ENCODE measurements around the gene CLTA. TPM values are rescaled to one million over a fixed set of nuclear protein-coding genes. Genes with fewer than 3 reads are reported as not detected.

Gene CLTA
- total RNA-seq, 2 donors from 2014 or later, result 221 to 240 TPM

DNA sequence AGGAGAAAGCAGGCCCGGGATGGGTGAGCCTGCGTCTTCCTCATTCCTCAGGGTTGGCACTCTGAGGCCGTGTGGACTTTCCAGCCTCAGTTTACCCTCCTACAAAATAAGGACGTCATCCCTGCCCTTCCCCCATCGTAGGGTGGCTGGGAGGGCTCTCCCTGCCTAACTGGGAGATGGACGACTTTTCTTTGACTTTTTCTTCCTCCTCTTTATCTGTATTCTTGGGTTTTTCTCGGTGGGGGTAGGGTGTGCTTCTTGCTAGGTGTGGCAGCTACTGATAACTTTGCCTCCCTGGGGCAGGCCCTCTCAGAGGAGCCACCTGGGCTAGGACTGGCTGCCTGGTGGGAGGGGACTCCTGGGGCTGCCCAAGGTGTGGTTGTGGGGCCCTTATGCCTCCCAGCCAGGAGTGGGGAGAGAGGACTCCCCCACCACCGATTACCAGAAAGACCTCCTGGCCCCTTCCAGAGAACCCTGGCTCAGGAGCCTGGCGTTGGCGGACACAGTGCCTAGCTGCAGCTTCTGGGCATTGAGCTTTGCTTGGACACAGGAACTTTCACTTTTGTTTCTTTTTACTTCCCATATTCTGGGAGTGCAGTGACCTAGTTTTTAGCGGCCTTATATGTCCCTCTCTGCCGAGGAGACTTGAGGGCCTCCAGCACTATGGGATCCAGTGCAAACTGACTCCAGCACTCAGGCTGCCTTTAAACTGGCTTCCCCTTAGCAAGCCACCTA lies 48.0 kb upstream of the CLTA start:
- no peak overlapping the region for H3K27ac Mint-ChIP-seq
- H3K9me3 Mint-ChIP-seq, result peaks cover 12% of the 10 kb centered on the region
- H3K36me3 Mint-ChIP-seq (ENCODE audit: low read depth), result peaks cover 37% of the 10 kb centered on the region
- WGBS, 2 experiments (ENCODE audit: insufficient coverage in 1 of 2, insufficient read length in 1 of 2), result 90 to 92% methylated on average over 9 to 12 of the region's 12 CpGs
- Histone ChIP-seq H3K4me3 (ENCODE audit: low read length) (no peak overlapping the region), H3K9me3 (ENCODE audit: control insufficient read depth, low read length) (peaks cover 18% of the 10 kb centered on the region), H3K36me3 (ENCODE audit: control insufficient read depth, insufficient read depth, low read length) (peaks cover 38% of the 10 kb centered on the region), H3K9ac (ENCODE audit: extremely low read depth, low read length, poor library complexity, severe bottlenecking) (no peak overlapping the region), H3K27me3 (ENCODE audit: control insufficient read depth, insufficient read depth, low read length, poor library complexity, severe bottlenecking) (peaks cover 7% of the 10 kb centered on the region), H3K27ac (ENCODE audit: low read depth, low read length) (no peak overlapping the region), H3K4me1 (ENCODE audit: control insufficient read depth, insufficient read depth, low read length) (no peaks in the 10 kb centered on the region)
- H3K4me3 Mint-ChIP-seq, result no peak overlapping the region
- no peak for DNase-seq
- peaks cover 26% of the 10 kb centered on the region for H3K27me3 Mint-ChIP-seq (ENCODE audit: insufficient read depth)
- peaks cover 13% of the 10 kb centered on the region for H3K4me1 Mint-ChIP-seq
- TF ChIP-seq, protein P1, sequence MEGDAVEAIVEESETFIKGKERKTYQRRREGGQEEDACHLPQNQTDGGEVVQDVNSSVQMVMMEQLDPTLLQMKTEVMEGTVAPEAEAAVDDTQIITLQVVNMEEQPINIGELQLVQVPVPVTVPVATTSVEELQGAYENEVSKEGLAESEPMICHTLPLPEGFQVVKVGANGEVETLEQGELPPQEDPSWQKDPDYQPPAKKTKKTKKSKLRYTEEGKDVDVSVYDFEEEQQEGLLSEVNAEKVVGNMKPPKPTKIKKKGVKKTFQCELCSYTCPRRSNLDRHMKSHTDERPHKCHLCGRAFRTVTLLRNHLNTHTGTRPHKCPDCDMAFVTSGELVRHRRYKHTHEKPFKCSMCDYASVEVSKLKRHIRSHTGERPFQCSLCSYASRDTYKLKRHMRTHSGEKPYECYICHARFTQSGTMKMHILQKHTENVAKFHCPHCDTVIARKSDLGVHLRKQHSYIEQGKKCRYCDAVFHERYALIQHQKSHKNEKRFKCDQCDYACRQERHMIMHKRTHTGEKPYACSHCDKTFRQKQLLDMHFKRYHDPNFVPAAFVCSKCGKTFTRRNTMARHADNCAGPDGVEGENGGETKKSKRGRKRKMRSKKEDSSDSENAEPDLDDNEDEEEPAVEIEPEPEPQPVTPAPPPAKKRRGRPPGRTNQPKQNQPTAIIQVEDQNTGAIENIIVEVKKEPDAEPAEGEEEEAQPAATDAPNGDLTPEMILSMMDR (conservative IDR thresholded peaks at IDR 0.05), result no peak

GRCh38 chr9:36143245-36143641 lies 47.5 kb upstream of the CLTA start:
- Mint-ChIP-seq H3K36me3 (ENCODE audit: low read depth) (peaks cover 40% of the 10 kb centered on the region), H3K27me3 (ENCODE audit: insufficient read depth) (peaks cover 20% of the 10 kb centered on the region), H3K4me3 (no peak overlapping the region), H3K27ac (no peak overlapping the region), H3K4me1 (peaks cover 11% of the 10 kb centered on the region), H3K9me3 (peaks cover 12% of the 10 kb centered on the region)
- TF ChIP-seq, protein P1 (conservative IDR thresholded peaks at IDR 0.05), result no peak
- no peak overlapping the region for H3K27ac ChIP-seq (ENCODE audit: low read depth, low read length)
- H3K4me3 ChIP-seq (ENCODE audit: low read length), result no peak overlapping the region
- H3K27me3 ChIP-seq (ENCODE audit: control insufficient read depth, insufficient read depth, low read length, poor library complexity, severe bottlenecking), result peaks cover 2% of the 10 kb centered on the region
- H3K9me3 ChIP-seq (ENCODE audit: control insufficient read depth, low read length), result peaks cover 18% of the 10 kb centered on the region
- no peak overlapping the region for H3K9ac ChIP-seq (ENCODE audit: extremely low read depth, low read length, poor library complexity, severe bottlenecking)
- H3K36me3 ChIP-seq (ENCODE audit: control insufficient read depth, insufficient read depth, low read length), result peaks cover 43% of the 10 kb centered on the region
- H3K4me1 ChIP-seq (ENCODE audit: control insufficient read depth, insufficient read depth, low read length), result no peaks in the 10 kb centered on the region
- DNase-seq, result no peak
- 93 to 96% methylated on average over 10 to 13 of the region's 13 CpGs for WGBS, 2 experiments (ENCODE audit: insufficient coverage in 1 of 2, insufficient read length in 1 of 2)

GRCh38 chr9:36144309-36145232 lies 46.1 kb upstream of the CLTA start:
- Mint-ChIP-seq H3K36me3 (ENCODE audit: low read depth) (peaks cover 40% of the 10 kb centered on the region), H3K4me3 (no peak overlapping the region), H3K9me3 (peaks cover 12% of the 10 kb centered on the region), H3K4me1 (peaks cover 11% of the 10 kb centered on the region), H3K27me3 (ENCODE audit: insufficient read depth) (peaks cover 8% of the 10 kb centered on the region), H3K27ac (no peak overlapping the region)
- TF ChIP-seq, protein P1 (conservative IDR thresholded peaks at IDR 0.05), result no peak
- H3K27me3 ChIP-seq (ENCODE audit: control insufficient read depth, insufficient read depth, low read length, poor library complexity, severe bottlenecking), result no peaks in the 10 kb centered on the region
- no peaks in the 10 kb centered on the region for H3K4me1 ChIP-seq (ENCODE audit: control insufficient read depth, insufficient read depth, low read length)
- peaks cover 55% of the 10 kb centered on the region for H3K36me3 ChIP-seq (ENCODE audit: control insufficient read depth, insufficient read depth, low read length)
- H3K9me3 ChIP-seq (ENCODE audit: control insufficient read depth, low read length), result peaks cover 18% of the 10 kb centered on the region
- no peak for DNase-seq
- H3K9ac ChIP-seq (ENCODE audit: extremely low read depth, low read length, poor library complexity, severe bottlenecking), result no peak overlapping the region
- no peak overlapping the region for H3K27ac ChIP-seq (ENCODE audit: low read depth, low read length)
- H3K4me3 ChIP-seq (ENCODE audit: low read length), result no peak overlapping the region
- WGBS, 2 experiments (ENCODE audit: insufficient coverage in 1 of 2, insufficient read length in 1 of 2), result 91 to 95% methylated on average over 4 to 12 of the region's 12 CpGs

Measured in endodermal cell (in vitro differentiated cells).